ENCODE results near the gene ETS2.

Gene ETS2

DNA sequence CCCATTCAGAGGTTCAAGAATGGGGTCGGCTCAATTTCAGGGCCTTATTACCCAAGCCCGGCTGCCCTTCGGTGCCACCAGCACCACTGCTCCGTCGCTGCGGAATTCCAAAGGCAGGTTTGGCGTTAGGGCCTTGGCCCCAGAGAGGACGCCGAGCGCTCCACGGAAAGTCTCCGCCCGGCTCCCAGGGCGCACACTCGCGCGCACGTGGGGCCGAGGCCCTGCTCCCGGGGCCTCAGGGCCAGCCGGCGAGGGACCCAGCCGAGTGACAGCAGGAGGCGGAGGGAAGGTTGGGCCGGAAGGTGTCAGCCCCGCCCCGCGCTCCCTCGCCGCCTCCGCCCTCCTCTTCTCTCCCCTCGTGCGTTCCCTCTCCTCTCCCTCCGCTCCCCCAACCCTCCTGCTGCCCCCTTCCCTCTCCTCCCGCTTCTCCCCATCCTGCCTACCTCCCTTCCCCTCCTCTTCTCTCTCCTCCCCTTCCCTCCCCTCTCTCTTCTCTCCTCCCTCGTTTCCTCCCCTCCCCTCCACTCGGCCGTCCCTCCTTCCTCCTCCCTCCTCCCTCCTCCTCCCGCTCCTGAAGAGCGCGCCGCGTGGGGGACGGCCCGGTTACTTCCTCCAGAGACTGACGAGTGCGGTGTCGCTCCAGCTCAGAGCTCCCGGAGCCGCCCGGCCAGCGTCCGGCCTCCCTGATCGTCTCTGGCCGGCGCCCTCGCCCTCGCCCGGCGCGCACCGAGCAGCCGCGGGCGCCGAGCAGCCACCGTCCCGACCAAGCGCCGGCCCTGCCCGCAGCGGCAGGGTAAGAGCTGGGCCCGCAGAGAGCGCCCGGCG, at the start of gene ETS2:
TSS of gene ETS2 (plus strand) at position 602 of the 825 bp plus-strand sequence. CDS start 4,106 bp downstream, outside the sequence.
- peak; percentile 74 for DNase-seq

DNA sequence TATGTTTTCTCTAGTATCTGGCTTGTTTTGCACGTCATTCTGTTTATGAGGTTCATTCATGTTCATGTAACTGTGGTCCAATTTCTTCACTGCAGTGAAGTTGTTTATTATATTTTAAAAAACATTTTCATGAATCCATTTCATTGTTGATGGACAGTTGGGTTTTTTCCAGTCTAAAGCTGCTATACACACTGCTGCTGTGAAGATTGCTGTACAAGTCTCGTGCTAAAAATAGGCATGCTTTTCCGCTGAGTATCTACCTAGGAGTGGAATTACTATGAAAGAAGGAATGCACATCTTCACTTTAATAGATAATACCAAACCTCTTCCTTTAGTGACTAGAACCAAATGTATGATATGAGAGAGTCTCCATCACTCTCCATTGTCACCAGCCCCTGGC, 49.0 kb upstream of the ETS2 start:
- DNase-seq = no peak

DNA sequence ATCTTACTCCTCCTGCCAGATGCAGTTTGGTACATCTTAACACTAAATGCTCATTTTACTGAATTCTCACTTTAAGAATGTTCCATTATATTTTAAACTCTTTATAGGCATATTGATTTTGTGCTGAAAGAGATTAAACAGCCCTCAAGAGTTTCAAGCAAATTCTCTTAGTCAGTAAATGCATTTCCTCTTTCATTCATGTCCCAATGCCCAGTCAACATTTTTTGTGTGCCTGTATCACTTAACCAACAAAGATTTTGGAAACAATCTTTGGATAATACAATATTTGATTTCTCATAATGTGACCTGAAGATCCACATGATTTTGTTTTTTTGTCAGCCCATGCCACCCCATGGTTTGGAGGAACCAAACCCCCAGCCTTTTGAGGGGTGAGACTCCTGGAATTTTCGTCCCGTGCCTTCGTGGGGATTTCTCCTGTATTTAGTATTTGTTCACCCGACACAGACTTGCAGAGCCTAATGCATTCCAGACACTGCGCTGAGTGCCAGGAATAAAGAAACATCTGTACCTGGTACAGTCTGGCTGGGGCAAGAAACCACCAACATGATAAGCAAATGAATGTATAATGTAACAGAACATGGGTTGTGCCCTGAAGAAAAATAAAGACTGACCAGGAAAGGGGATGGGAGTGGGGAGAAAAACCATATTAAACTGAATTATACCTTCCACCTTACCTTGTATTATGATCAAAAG, 47.1 kb upstream of the ETS2 start:
- DNase-seq = no peak

DNA sequence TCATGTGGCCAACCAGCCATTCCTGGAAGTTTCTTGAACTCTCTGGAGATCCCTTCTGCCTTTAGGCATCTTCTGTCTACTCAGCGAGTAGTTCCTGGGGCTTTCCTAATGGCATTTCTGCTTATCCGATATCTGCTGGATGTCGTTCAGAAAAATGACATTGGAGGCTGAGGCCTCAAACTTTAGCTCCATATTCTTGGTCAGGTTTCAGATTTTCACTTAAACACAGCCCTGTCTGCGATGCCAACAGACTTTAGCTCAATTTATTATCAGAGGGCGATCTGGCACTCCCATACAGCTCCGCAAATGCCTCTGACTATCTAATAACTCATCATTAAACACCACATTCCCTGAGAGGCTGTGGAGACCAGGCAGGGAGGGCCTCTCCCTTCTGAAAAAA, 46.3 kb upstream of the ETS2 start:
- no peak for DNase-seq

DNA sequence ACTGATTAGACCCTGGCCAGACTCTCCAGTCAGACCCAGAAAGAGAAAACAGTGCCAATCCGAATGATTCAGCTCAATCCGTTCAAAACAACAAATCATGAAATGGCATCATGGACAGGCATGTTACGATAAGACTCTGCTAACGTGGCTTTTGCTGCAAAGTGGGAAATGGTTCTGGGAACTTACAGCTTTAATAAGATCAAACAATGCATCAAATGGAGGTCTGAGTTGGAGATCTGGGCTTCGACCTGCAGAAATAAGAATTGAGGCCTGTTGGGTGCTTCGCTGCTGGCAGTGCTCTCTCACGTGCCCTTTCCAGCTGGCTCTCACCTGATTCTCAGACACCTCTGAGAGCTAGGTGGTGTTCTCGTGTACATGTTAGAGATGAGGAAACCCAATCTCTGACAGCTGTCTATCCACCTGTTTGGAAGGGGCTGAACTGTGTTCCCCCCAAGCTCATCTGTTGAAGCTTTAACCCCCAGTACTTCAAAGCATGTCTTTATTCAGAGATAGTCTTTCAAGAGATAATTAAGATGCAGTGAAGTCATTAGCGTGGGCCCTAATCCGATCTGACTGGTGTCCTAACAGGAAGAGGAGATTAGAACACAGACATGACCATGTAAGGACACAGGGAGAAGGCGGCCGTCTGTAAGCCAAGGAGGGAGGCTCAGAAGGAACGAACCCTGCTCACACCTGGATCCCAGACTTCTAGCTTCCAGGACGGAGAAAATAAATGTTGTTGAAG, 45.5 kb upstream of the ETS2 start:
- no peak for DNase-seq

DNA sequence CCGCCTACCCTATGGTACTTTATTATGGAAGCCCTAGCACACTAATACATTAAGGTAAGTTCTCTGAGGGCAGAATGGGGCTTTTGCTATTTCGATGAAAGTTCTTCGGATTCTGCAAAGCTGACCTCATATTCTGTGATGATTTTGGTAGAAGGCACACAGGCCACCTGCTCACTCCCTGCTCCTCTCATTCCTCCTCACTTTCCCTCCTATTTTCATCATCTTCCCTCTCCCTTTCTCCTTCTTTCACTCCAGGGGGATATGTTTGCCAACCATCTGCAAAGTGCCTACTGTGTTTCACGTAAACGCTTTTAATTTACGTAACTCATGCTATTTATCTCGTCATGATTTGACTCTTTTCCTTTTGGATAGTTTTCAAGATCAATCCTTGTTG, 45.0 kb upstream of the ETS2 start:
- DNase-seq = no peak

DNA sequence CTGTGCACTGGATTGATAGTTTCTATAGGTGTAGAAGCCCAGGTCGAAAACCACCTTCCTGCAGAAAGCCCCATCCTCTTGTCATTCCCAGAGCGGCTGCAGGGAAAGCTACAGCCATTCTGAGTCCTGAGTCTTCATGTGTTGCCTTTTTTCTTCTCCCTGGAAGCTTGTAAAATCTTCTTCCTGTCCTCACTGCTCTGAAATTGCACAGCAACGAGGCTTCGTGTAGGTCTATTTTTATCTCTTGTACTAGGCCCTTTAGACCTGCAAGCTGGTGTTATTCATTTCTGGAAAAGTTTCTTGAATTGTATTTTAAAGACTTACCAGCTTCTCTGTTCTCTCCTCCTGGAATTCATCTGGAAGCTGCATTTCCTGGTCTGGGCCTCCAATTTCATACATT, 44.2 kb upstream of the ETS2 start:
- no peak for DNase-seq

DNA sequence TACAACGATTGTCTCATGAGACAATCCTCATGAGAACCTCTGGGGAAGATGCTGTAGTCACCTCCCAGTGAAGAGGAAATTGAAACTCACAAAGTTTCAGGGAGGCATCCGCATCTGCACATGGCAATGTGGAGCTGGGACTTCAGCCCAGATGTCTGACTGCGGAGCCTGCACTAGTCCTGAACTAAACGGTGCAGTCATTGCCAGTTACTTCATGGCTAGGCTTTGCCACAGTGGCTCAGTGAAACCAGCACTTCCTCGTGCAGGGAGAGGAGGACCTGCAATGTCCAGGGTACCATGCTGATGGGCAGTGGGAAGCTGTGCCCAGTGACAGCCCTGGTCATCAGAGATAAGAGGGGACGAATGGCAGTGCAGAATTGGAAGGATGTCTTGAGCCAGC, 40.7 kb upstream of the ETS2 start:
- no peak for DNase-seq

DNA sequence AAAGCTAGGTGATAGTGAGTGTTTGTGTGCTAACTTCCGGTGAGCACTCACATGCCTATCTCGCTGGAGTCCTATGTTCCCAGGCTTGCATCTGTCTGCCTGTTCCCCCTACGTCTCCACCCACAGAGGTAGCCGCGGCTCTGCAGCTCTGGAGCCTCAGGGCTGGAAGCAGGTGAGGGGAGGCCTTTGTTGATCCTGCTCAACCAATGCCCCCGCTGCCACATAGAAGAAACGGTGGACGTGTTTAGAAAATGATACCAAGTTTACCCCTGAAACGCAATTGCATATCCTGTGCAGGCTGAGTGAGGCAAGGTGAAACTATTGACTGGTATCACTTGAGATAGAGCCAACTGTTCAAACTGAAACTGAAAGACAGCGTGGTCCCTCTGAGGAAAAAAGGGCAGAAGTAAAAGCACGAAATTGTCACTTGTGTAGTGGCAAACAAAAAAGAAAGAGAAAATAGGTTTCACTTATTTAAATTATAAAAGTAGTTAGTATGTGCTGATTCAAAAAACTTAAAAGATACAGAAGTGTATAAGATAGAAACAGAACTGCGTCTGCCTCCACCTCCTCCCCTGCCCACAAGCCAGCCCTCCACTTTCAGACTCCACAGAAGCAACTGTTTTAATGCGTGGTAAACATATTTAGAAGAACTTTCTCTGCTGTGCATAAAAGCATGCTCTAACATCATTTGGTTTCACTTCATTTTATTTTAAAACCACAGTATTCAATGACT, 38.6 kb upstream of the ETS2 start:
- DNase-seq = peak; percentile 49

DNA sequence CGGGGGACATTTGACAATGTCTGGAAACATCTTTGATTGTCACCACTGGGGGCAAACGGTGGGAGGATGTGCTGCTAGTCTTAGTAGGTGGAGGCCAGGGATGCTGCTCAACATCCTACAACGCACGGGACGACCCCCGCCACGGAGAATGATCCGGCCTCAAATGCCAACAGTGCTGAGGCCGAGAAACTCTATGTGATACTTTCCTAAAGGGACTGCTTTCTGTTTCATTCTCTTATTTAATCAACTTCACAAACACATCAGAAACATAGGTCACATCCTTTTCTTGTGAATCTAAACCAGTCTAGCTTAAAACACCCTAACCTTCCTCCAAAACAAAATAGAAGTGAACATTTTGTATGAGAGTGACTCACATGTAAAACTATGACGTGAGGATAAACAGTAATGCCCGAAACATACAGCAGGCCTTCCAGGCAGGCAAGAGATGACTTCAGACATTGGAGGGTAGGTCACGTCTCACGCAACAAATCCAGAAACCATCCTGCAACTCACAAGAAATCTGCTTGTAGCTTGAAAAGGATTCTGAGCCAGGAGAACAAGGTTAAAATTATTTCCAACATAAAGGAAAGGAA, 37.2 kb upstream of the ETS2 start:
- DNase-seq = peak; percentile 32

DNA sequence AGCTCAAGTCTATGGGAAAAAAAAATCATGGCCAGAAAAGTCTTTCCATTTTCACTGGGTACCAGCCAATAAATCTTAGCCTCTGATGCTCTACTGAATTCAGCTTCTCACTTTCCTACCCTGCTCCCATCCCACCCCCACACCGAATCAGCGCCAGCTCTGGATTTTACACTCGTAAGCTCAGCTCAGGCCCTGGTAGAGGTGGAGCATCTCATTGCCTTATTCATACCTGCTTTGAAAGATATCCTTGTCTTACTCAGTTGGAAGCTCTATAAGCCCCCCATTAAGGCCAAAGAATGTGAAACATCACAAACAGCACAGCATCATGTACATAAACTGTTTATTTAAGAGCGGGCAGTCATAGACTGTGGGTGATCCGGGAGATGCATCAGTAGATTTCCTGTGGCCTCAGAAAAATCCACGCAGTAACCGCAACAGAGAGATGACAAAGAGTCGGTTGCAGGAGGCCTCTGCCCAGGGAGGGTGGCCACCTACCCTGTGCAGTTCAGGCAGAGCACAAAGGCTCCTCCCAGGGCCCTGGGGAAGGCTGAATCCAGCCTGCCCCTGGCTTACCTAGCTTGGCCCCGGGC, 36.4 kb upstream of the ETS2 start:
- no peak for DNase-seq

DNA sequence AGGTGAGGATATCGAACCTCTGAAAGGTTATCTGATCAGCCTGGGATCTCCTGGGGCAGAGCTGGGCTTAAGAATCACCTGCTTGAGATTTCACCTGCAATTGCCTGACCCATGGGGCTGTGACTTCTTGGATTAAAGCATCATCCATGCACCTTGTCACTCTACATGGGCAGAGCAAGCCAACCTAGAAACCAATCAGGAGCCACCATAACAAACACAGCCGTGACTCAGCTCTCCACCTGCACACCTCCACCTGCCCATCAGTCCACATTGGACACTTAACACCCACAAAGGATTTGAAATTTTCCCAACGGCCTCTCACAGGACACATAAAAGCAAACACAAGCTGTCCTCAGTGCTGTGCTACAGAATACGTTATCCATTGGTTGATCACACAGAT, 35.1 kb upstream of the ETS2 start:
- no peak for DNase-seq

DNA sequence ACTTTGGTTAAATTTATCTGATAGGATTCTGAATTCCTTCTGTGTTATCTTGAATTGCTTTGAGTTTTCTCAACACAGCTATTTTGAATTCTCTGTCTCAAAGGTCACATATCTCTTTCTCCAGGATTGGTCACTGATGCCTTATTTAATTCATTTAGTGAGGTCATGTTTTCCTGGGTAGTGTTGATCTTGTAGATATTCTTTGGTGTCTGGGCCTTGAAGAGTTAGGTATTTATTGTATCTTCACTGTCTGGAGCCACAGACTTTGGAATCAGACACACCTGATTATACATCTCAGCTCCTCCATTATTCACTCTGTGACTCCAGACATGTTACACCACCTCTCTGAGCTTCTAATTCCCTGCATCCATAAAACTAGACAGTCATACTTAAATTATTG, 34.2 kb upstream of the ETS2 start:
- no peak for DNase-seq

DNA sequence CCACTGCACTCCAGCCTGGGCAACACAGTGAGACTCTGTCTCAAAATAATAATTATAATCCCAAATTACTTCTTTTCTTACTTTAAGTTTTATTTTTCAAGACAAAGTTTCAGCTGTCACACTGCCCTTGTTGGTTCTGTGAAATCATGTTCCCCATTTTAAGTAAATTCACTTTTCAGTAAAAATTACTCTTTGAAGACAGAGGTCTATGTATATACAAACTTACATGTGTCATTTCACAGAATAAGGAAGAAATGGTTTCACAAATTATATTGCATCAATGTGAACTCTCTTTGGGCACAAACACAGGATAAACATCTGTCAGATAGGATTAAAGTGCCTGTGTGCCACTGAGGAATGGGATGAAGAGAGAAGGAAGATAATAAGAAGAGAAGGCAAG, 33.1 kb upstream of the ETS2 start:
- no peak for DNase-seq

DNA sequence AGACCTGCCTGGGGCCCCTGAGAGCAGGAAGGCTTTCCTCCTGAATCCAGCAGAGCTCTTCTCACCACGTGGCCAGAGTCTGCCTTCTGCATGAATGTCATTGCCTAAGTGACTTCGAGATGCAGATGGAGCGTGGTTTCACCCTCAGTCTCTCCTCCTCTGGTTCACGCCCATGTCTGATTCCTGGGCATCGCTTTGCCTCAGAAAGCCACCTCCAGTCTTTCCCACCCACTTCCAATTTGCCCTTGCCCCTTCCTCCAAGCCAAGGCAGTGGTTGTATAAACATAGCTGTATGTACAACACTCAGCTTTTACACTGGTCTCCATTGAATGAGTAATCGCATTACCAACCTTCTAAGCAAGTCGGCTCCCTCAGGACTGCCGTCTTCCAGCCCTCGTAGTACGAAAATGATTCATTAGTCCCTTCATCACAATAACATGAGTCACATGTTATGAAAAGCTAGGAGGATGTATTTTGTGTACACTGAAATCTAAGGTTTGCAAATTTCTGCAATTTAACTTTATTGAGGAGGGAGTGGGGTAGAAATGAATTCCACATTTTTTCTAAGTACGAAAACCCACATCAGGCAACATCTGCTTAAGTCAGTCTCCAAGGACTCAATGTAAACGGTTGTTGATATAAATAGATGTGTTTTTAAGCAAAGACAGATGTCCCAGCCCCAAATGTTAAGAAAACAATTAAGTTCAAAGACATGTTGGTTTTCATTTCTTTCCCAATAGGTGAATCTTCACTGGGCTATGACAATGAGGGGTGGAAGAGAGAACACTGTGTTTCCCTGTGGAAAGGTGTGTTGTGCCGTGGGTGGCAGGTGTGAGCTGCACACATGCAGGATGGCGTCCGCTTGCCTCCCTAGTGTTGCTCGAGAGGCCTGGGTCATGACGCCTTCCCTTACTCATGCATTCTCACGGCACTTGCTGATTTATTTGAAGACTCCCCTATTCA, 32.3 kb upstream of the ETS2 start:
- no peak for DNase-seq

DNA sequence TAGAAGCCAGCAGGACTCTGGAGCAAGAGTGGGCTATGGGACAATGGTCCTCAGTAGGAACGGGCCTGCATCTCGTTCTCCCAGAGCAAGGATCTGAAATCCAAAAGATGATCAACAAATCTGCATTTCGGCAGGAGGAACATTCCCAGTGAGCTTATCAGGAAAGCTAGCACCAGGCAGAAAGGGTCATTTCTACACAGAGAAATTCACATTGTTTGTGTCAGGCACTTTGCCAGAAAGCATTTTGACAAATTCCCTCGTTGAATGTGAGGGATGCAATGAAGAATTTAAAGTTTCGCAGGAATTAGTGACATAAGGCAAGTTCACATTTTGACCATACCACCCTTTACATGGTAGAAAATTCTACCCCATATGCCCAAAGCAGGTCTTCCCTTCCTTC, 31.6 kb upstream of the ETS2 start:
- DNase-seq = no peak

DNA sequence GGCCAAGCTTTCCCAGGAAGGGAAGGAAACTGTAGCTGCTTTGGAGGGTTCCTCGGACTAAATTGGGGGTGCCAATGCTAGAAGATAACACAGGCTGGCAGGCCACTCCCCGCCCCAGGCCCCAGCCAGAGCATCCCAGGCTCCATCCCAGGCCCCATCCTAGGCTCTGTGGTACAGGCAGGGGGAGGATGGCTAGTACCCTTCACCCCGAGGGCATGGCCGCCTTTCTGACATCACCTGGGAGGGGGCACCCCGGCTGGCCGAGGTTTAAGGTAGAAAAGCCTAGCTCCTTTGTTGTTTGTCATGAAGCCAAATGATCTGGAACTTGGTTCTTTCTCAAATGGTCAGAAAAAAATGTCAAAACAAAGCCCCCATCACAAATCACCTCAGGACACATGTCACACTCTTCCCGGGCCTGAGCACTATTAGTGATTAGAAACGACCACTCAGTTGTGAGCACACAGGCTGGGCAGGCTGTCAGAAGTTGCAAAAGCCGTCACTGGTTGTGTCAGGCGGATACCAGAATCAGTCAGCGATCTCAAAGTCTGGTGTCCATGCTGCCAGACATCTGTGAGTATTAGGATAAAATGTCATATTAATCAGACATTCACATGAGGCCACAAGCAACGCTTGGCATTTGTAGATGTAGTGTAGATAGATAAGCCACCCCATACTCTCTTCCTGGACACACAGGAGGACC, 31.0 kb upstream of the ETS2 start:
- no peak for DNase-seq

DNA sequence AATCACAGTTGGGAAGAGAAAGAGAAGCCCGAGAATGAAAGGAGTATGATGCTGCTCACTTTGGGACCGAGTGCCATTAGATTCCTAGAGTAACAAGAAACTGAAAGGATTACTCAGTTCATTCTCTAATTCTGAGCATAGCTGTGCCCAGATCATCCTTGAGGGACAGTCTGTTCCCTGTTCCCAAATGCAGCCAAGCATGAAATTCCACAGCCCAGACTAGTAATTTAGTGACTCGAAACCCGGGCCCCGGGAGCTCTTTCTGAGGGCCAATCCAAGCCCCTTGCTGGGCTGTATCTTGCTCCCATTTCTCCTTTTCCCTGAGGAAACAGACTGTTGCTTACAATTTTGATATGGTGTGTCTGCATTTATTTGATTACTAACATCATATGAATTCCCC, 30.0 kb upstream of the ETS2 start:
- no peak for DNase-seq

DNA sequence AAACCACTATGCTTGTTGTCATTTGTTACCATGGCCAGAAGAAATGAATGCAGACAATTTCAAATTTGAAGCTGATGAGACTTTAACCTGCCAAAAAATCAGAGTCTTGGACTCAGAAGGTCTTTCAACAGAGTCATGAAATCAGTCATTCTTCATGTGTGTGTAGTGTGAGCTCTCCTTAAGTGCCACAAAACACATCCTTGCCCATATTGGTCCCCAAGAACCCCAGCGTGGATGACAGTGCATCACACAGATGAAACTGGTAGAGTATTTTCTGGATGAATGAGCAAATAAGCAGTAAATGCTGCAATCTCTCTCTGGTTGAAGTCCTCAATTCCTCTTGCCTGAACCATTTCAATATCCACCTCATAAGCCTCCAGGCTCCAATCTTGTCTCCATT, 28.7 kb upstream of the ETS2 start:
- DNase-seq = no peak

DNA sequence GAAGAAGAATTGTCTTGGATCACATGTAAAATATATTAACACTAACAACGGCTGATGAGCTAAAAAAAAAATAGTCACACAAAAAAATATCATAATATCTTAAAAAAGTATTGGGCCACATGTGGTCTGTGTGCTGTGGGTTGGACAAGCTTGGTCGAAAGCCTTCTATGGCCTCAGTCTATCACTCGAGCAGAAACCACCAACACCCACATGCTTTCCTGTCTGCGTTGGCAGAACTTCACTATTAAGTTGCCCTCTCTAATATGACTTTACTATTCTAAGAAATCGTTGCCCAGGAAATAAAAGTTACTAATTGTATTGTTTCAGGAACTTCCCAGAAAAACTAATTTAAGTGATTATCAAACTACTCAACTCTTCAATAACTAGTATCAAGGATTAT, 28.2 kb upstream of the ETS2 start:
- DNase-seq = no peak

Measured in activated T-cell treated with anti-CD3 and anti-CD28 coated beads, Interleukin-2, amount 50 U/mL, for 1 hour (primary cell).